Activated CD4-positive, alpha-beta memory T cell treated with anti-CD3 and anti-CD28 coated beads for 36 hours (primary cell): ENCODE measurements around the gene SP3. TPM values are rescaled to one million over a fixed set of nuclear protein-coding genes. Genes with fewer than 3 reads are reported as not detected.

Source experiments
- CTCF ChIA-PET: fragments of 350-600 bp; sonication (Branson Sonifier 250); formaldehyde crosslinking; loops from one replicate; lab custom pipeline; 2021; ENCODE audit warnings: antibody characterized with exemption, inconsistent platforms; lab: Charles Lee
- POLR2A ChIA-PET: fragments of 350-600 bp; sonication (Branson Sonifier 250); formaldehyde crosslinking; loops from one replicate; lab custom pipeline; 2021; ENCODE audit warnings: antibody characterized with exemption; lab: Charles Lee
- DNase-seq: peaks from one replicate; pipeline ENCODE4 v3.0.0-alpha.2; 2020
- H3K27ac Mint-ChIP-seq: one replicate; pipeline ENCODE4 v1.8.0; 2021; ENCODE audit warnings: mixed read lengths
- H3K27me3 Mint-ChIP-seq: one replicate; pipeline ENCODE4 v1.8.0; 2021; ENCODE audit warnings: mixed read lengths
- H3K36me3 Mint-ChIP-seq: one replicate; pipeline ENCODE4 v1.8.0; 2021; ENCODE audit warnings: mixed read lengths
- H3K4me1 Mint-ChIP-seq: one replicate; pipeline ENCODE4 v1.8.0; 2021; ENCODE audit warnings: low read depth, mixed read lengths
- H3K4me3 Mint-ChIP-seq: one replicate; pipeline ENCODE4 v1.8.0; 2021; ENCODE audit warnings: mild to moderate bottlenecking, mixed read lengths
- H3K9me3 Mint-ChIP-seq: one replicate; pipeline ENCODE4 v1.8.0; 2021; ENCODE audit warnings: mixed read lengths
- intact Hi-C: fragments of 100-400 bp; cut with micrococcal nuclease; formaldehyde crosslinking; loops from one replicate; pipeline ENCODE4 v1.15.1; 2023
- total RNA-seq, 2 experiments: library from RNA; stranded (reverse); gene quantifications; one replicate each; pipeline ENCODE4 v1.2.3, GENCODE V29; 2021

SP3 gene
- total RNA-seq, 2 experiments from 2014 or later = 79.9 to 90.1 TPM

GRCh38 chr2:173990970-173991819 is 26.0 kb upstream of the SP3 start:
- Mint-ChIP-seq H3K27me3 (no peaks in the 10 kb centered on the region), H3K27ac (no peak overlapping the region), H3K9me3 (no peaks in the 10 kb centered on the region), H3K4me1 (peaks cover under 1% of the 10 kb centered on the region), H3K36me3 (no peaks in the 10 kb centered on the region), H3K4me3 (no peak overlapping the region)
- CTCF ChIA-PET = no interaction called here
- no peak for DNase-seq
- intact Hi-C loops = no loop called here
- POLR2A ChIA-PET = no interaction called here

DNA sequence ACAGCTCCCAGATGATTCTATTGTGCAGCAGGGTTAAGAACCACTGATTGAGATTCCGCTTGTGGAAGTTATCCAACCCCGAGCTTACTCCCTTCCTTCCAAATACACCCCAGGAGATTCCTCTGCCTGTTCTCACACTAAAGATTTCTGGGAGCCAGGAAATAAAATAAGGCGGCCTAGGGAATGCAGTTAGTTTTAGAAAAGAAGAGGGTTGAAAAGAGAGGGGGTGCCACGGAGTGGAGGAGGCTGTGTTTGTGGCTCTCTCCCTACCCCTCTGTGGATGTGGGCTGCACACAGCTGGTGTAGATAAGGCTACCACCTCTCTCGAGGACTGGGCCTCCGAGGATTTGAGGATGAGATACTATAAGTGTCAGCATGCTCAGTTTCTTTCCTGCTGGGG is 25.1 kb upstream of the SP3 start:
- no peak overlapping the region for H3K27ac Mint-ChIP-seq

GRCh38 chr2:173989884-173990215 is 24.7 kb upstream of the SP3 start:
- no peaks in the 10 kb centered on the region for H3K27me3 Mint-ChIP-seq
- ChIA-PET POLR2A (no interaction called here), CTCF (no interaction called here)
- no peak overlapping the region for H3K4me3 Mint-ChIP-seq
- H3K4me1 Mint-ChIP-seq = no peaks in the 10 kb centered on the region
- no peak overlapping the region for H3K27ac Mint-ChIP-seq
- H3K36me3 Mint-ChIP-seq = no peaks in the 10 kb centered on the region
- intact Hi-C loops = no loop called here
- no peaks in the 10 kb centered on the region for H3K9me3 Mint-ChIP-seq
- DNase-seq = no peak

More for the DNA sequence above, 25.1 kb upstream of the SP3 start:
- no peaks in the 10 kb centered on the region for H3K4me1 Mint-ChIP-seq
- ChIA-PET POLR2A (no interaction called here), CTCF (no interaction called here)
- intact Hi-C loops = no loop called here
- no peak for DNase-seq
- no peaks in the 10 kb centered on the region for H3K9me3 Mint-ChIP-seq
- H3K36me3 Mint-ChIP-seq = no peaks in the 10 kb centered on the region
- H3K27me3 Mint-ChIP-seq = no peaks in the 10 kb centered on the region
- H3K4me3 Mint-ChIP-seq = no peak overlapping the region

- POLR2A ChIA-PET = no interaction called here
- intact Hi-C loops = no loop called here
Observed at GRCh38 chr2:173989160-173989883, 24.1 kb upstream of the SP3 start.

DNA sequence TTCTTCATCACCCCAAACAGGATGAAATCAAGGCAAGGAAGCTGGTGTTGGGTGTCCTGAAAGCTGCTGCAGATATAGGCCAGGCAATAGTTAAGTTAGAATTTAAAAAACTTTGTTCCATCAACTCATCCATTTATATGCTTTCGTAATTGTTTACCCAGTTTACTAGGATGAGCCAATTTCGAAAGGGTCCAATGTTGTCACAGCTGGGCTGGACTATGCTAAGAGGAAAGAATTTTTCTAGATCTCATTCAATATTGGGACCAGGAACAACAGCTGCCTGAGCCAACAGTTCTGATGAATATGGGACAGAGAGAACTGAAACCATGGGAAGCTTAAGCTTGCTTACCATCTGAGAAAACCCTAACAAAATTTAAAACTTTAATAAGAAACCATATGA is 21.6 kb upstream of the SP3 start:
- H3K27me3 Mint-ChIP-seq = no peaks in the 10 kb centered on the region
- no peaks in the 10 kb centered on the region for H3K36me3 Mint-ChIP-seq
- CTCF ChIA-PET = no interaction called here
- H3K4me1 Mint-ChIP-seq = peaks cover 7% of the 10 kb centered on the region
- DNase-seq = no peak
- H3K27ac Mint-ChIP-seq = no peak overlapping the region
- no peak overlapping the region for H3K4me3 Mint-ChIP-seq
- intact Hi-C loops = no loop called here
- POLR2A ChIA-PET = no interaction called here
- no peaks in the 10 kb centered on the region for H3K9me3 Mint-ChIP-seq

More at GRCh38 chr2:173989160-173989883, 24.1 kb upstream of the SP3 start:
- Mint-ChIP-seq H3K27ac (no peak overlapping the region), H3K4me1 (no peaks in the 10 kb centered on the region), H3K9me3 (no peaks in the 10 kb centered on the region), H3K36me3 (no peaks in the 10 kb centered on the region), H3K27me3 (no peaks in the 10 kb centered on the region), H3K4me3 (no peak overlapping the region)
- DNase-seq = no peak
- CTCF ChIA-PET = no interaction called here

- intact Hi-C loops = no loop called here
- POLR2A ChIA-PET = no interaction called here
- CTCF ChIA-PET = no interaction called here
- no peaks in the 10 kb centered on the region for H3K27me3 Mint-ChIP-seq
- no peak overlapping the region for H3K27ac Mint-ChIP-seq
- no peaks in the 10 kb centered on the region for H3K36me3 Mint-ChIP-seq
- peaks cover 7% of the 10 kb centered on the region for H3K4me1 Mint-ChIP-seq
- no peaks in the 10 kb centered on the region for H3K9me3 Mint-ChIP-seq
- H3K4me3 Mint-ChIP-seq = no peak overlapping the region
- no peak for DNase-seq
Observed at GRCh38 chr2:173985605-173985992, 20.4 kb upstream of the SP3 start.

DNA sequence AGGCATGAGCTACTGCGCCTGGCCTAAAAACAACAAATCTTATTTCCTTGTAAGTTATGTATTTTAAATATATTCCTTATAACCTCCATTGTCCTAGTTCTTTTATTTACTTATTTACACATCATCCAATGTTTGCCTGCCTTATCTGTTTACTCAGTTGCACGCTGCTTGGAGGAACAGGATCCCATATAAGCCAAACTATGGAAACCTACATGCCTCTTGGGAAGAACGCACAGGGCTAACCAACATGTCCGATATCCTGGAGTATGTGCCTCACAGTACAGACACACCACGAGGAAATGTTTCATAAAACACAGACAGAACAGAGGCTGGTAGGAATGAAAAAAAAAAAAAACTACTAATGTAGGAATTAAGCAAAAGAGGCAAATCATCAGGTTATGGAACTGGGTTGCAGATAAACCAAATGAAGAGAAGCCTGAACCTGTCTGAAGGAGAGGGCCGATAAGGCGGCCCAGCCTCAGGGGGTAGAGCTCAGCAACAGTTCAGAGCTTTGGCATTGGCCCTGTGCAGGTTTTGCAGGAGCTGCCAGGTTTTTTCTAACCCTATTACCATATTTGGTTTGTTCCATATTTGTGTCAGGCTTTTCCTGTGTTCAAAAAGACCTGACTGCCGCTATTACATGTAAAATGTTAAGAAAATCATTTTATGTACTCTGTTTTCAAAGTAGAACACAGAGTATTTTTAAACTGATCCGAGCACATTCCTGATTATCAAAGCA is 19.9 kb upstream of the SP3 start:
- H3K4me1 Mint-ChIP-seq = peaks cover 7% of the 10 kb centered on the region
- H3K9me3 Mint-ChIP-seq = no peaks in the 10 kb centered on the region
- no peaks in the 10 kb centered on the region for H3K36me3 Mint-ChIP-seq
- H3K4me3 Mint-ChIP-seq = no peak overlapping the region
- intact Hi-C loops = no loop called here
- POLR2A ChIA-PET = no interaction called here
- no peak for DNase-seq
- no peak overlapping the region for H3K27ac Mint-ChIP-seq
- H3K27me3 Mint-ChIP-seq = no peaks in the 10 kb centered on the region
- CTCF ChIA-PET = no interaction called here

DNA sequence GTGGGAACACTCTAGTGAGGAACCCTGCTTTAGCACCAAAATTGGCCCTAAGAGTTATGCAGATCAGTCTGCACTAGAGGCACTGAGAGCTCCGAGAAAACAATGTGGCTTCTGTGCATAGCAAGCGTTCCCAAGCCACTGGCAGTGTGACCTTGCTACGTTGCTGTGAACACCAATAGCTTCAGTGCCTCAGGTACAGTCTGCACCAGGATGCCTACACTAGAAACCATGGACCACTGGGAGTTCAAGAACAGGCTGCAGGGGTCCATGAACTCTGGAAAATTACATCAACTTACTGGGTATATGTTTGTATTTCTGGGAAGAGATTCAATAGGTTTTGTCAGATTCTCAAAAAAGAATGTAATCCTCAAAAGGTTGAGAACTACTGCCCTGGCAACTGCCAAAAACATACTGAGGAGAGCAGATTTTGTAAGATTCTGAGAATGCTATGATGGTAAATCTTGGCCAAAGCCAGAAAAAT is 18.3 kb upstream of the SP3 start:
- ChIA-PET POLR2A (no interaction called here), CTCF (no interaction called here)
- no peaks in the 10 kb centered on the region for H3K9me3 Mint-ChIP-seq
- H3K27ac Mint-ChIP-seq = no peak overlapping the region
- peaks cover 4% of the 10 kb centered on the region for H3K27me3 Mint-ChIP-seq
- no peak for DNase-seq
- H3K36me3 Mint-ChIP-seq = no peaks in the 10 kb centered on the region
- peaks cover 17% of the 10 kb centered on the region for H3K4me1 Mint-ChIP-seq
- intact Hi-C loops = no loop called here
- H3K4me3 Mint-ChIP-seq = no peak overlapping the region

DNA sequence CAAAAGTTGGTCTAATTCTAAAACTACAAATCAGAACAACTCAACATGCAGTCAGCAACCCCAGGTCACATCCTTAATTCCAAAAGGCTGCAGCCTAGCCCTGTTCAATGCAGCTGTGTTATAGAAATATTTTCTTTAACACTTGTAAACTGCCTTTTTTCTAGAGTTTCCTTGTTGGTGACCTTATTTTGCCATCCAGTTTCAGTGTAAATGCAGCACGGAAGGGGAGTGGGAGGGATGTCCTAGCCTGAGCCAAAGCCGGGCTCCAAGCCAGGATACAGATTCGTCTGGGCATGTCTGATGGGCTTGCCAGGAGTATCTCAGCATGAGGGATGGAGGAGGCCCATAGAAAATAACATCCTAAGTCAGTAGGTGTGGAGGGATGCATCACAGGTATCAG is 17.7 kb upstream of the SP3 start:
- Mint-ChIP-seq H3K27ac (no peak overlapping the region), H3K4me3 (no peak overlapping the region), H3K4me1 (peaks cover 21% of the 10 kb centered on the region), H3K36me3 (no peaks in the 10 kb centered on the region), H3K27me3 (peaks cover 5% of the 10 kb centered on the region), H3K9me3 (no peaks in the 10 kb centered on the region)
- POLR2A ChIA-PET = no interaction called here
- CTCF ChIA-PET = no interaction called here
- intact Hi-C loops = no loop called here
- no peak for DNase-seq

DNA sequence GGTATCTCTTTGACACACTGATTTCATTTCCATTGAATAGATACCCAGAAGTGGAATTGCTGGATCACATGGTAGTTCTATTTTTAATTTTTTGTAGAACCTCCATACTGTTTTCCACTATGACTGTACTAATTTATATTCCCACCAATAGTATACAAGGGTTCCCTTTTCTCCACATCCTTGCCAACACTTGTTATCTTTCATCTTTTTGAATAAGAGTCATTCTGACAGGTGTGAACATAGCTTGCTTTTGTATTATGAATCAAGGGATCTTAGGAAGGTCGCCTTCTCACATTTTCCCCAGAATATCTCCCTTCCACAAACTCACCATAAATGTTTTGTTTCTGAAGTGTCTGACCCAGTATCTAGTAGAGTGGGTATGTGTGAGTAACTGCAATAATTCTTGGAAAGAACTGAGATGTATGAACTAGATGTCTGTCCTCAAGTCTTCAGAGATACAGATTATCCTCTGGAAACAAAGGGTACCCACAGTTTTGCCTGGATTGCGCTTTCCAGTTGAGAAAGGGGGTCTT is 17.1 kb upstream of the SP3 start:
- POLR2A ChIA-PET = no interaction called here
- no peak overlapping the region for H3K27ac Mint-ChIP-seq
- no peak overlapping the region for H3K4me3 Mint-ChIP-seq
- intact Hi-C loops = no loop called here
- peaks cover 24% of the 10 kb centered on the region for H3K4me1 Mint-ChIP-seq
- CTCF ChIA-PET = interaction anchor here (1.5 kb wide), 1 partner anchor 11 kb away, joined by 3 read pairs; no protein-coding TSS in a partner anchor
- no peaks in the 10 kb centered on the region for H3K36me3 Mint-ChIP-seq
- no peak for DNase-seq
- no peaks in the 10 kb centered on the region for H3K9me3 Mint-ChIP-seq
- peaks cover 10% of the 10 kb centered on the region for H3K27me3 Mint-ChIP-seq

DNA sequence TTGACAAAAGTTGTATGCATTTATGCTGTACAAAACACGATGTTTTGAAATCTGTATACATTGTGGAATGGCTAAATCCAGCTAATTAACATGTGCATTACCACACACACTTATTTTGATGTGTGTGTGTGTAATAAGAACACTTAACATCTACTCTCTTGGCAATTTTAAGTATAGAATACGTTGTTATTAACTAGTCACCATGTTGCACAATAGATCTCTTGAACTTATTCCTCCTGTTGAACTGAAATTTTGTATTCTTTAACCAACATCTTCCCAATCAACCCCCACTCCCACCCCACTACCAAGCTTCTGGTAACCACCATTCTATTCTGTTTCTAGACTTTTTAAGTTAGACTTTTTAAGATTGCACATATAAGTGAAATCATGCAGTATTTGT is 16.3 kb upstream of the SP3 start:
- Mint-ChIP-seq H3K4me1 (peaks cover 24% of the 10 kb centered on the region), H3K27ac (no peak overlapping the region), H3K27me3 (peaks cover 10% of the 10 kb centered on the region), H3K9me3 (no peaks in the 10 kb centered on the region), H3K36me3 (no peaks in the 10 kb centered on the region), H3K4me3 (no peak overlapping the region)
- CTCF ChIA-PET = interaction anchor here (1.5 kb wide), 1 partner anchor 11 kb away, joined by 3 read pairs; no protein-coding TSS in a partner anchor
- intact Hi-C loops = no loop called here
- POLR2A ChIA-PET = no interaction called here
- no peak for DNase-seq
